ENCODE measurements around the gene BRAP.
"Not testable (repeated sequence)": the region's sequence is repeated elsewhere in the genome, so short reads cannot be mapped to it uniquely, and the experiment has no call there.

Gene BRAP

DNA sequence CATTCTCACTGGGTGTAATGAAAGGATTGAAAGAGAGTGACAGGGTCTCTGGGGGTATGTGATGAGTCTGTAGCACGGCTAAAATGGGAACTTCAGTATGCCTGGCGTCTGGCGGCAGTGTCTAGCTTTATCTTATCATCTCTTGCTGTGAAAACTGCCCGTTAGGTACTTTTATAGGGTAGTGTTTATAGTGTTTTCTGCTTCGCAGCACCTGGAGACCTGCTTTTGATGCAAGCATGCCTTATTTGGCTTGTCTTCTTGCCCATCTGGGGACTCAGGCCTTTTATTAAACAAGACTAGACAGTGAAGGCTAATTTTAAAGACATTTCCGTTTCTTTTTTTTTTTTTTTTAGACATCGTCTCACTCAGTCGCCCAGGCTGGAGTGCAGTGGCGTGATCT is 44.7 kb upstream of the BRAP start:
- Histone ChIP-seq H3K9me2 (ENCODE audit: low read depth, low read length) (no peaks in the 10 kb centered on the region), H3K9ac (ENCODE audit: low read length) (peak overlapping the region; percentile 38; the same call in 1 of the 2 replicates), H3F3A (ENCODE audit: insufficient read depth, low read length) (no peaks in the 10 kb centered on the region), H3K9me3 (ENCODE audit: low read length) (no peaks in the 10 kb centered on the region), H3K36me3 (ENCODE audit: insufficient read depth, low read length) (no peaks in the 10 kb centered on the region), H3K27ac (ENCODE audit: low read depth, low read length, poor library complexity, severe bottlenecking) (peak overlapping the region; percentile 84), H3K79me2 (ENCODE audit: insufficient read depth, low read length) (no peaks in the 10 kb centered on the region), H2AFZ (ENCODE audit: low read length) (no peak overlapping the region), H4K20me1 (ENCODE audit: insufficient read depth, low read length) (no peaks in the 10 kb centered on the region), H3K27me3 (ENCODE audit: insufficient read depth, low read length) (no peaks in the 10 kb centered on the region), H3K4me2 (ENCODE audit: low read length) (peak overlapping the region; percentile 25; the same call in 1 of the 2 replicates), H3K4me1 (ENCODE audit: insufficient read depth, low read length, severe bottlenecking) (peaks cover 14% of the 10 kb centered on the region), H3K4me3 (ENCODE audit: low read depth, low read length, poor library complexity, severe bottlenecking) (no peak overlapping the region)
- TF ChIP-seq, protein P1, sequence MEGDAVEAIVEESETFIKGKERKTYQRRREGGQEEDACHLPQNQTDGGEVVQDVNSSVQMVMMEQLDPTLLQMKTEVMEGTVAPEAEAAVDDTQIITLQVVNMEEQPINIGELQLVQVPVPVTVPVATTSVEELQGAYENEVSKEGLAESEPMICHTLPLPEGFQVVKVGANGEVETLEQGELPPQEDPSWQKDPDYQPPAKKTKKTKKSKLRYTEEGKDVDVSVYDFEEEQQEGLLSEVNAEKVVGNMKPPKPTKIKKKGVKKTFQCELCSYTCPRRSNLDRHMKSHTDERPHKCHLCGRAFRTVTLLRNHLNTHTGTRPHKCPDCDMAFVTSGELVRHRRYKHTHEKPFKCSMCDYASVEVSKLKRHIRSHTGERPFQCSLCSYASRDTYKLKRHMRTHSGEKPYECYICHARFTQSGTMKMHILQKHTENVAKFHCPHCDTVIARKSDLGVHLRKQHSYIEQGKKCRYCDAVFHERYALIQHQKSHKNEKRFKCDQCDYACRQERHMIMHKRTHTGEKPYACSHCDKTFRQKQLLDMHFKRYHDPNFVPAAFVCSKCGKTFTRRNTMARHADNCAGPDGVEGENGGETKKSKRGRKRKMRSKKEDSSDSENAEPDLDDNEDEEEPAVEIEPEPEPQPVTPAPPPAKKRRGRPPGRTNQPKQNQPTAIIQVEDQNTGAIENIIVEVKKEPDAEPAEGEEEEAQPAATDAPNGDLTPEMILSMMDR (IDR thresholded peaks at IDR 0.05; ENCODE audit: low read length): no peak
- TF ChIP-seq EZH2 (IDR thresholded peaks at IDR 0.05; ENCODE audit: borderline replicate concordance, low read length): no peak

DNA sequence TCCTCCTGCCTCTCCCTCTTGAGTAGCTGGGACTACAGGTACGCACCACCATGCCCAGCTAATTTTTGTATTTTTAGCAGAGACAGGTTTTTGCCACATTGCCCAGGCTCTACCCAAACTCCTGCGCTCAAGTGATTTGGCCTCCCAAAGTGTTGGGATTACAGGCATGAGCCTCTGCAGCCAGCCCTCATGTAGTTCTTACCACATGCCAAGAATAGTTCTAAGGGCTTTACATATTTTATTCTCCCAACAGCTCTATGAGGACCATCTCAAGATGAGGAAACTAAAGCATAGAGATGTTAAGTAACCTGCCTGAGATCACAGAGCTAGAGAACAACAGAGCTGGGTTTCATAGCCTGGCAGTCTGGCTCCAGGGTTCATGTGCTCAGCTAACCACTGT is 43.0 kb upstream of the BRAP start:
- Histone ChIP-seq H3K9me2 (ENCODE audit: low read depth, low read length) (no peaks in the 10 kb centered on the region), H3K4me3 (ENCODE audit: low read depth, low read length, poor library complexity, severe bottlenecking) (no peak overlapping the region), H3K9me3 (ENCODE audit: low read length) (no peaks in the 10 kb centered on the region), H3F3A (ENCODE audit: insufficient read depth, low read length) (no peaks in the 10 kb centered on the region), H3K27ac (ENCODE audit: low read depth, low read length, poor library complexity, severe bottlenecking) (no peak overlapping the region), H3K4me1 (ENCODE audit: insufficient read depth, low read length, severe bottlenecking) (peaks cover 14% of the 10 kb centered on the region), H3K79me2 (ENCODE audit: insufficient read depth, low read length) (no peaks in the 10 kb centered on the region), H2AFZ (ENCODE audit: low read length) (no peak overlapping the region), H3K36me3 (ENCODE audit: insufficient read depth, low read length) (no peaks in the 10 kb centered on the region), H3K27me3 (ENCODE audit: insufficient read depth, low read length) (no peaks in the 10 kb centered on the region), H3K9ac (ENCODE audit: low read length) (no peak overlapping the region), H4K20me1 (ENCODE audit: insufficient read depth, low read length) (no peaks in the 10 kb centered on the region), H3K4me2 (ENCODE audit: low read length) (no peak overlapping the region)
- TF ChIP-seq, protein P1 (IDR thresholded peaks at IDR 0.05; ENCODE audit: low read length): no peak
- no peak for TF ChIP-seq EZH2 (IDR thresholded peaks at IDR 0.05; ENCODE audit: borderline replicate concordance, low read length)

DNA sequence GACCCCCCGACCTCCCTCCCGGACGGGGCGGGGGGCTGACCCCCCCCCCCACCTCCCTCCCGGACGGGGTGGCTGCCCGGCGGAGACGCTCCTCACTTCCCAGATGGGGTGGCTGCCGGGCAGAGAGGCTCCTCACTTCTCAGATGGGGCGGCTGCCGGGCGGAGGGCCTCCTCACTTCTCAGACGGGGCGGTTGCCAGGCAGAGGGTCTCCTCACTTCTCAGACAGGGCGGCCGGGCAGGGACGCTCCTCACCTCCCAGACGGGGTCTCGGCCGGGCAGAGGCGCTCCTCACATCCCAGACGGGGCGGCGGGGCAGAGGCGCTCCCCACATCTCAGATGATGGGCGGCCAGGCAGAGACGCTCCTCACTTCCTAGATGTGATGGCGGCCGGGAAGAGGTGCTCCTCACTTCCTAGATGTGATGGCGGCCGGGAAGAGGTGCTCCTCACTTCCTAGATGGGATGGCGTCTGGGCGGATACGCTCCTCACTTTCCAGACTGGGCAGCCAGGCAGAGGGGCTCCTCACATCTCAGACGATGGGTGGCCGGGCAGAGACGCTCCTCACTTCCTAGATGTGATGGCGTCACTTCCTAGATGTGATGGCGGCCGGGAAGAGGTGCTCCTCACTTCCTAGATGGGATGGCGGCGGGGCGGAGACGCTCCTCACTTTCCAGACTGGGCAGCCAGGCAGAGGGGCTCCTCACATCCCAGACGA is 38.0 kb upstream of the BRAP start:
- not testable (repeated sequence) for H3K9me2 ChIP-seq (ENCODE audit: low read depth, low read length); H3K36me3 ChIP-seq (ENCODE audit: insufficient read depth, low read length); H3K27me3 ChIP-seq (ENCODE audit: insufficient read depth, low read length); H3K4me3 ChIP-seq (ENCODE audit: low read depth, low read length, poor library complexity, severe bottlenecking); H4K20me1 ChIP-seq (ENCODE audit: insufficient read depth, low read length); H3K4me1 ChIP-seq (ENCODE audit: insufficient read depth, low read length, severe bottlenecking); H3K9ac ChIP-seq (ENCODE audit: low read length); H2AFZ ChIP-seq (ENCODE audit: low read length); H3K27ac ChIP-seq (ENCODE audit: low read depth, low read length, poor library complexity, severe bottlenecking); H3K4me2 ChIP-seq (ENCODE audit: low read length); H3K9me3 ChIP-seq (ENCODE audit: low read length); H3K79me2 ChIP-seq (ENCODE audit: insufficient read depth, low read length); H3F3A ChIP-seq (ENCODE audit: insufficient read depth, low read length)

DNA sequence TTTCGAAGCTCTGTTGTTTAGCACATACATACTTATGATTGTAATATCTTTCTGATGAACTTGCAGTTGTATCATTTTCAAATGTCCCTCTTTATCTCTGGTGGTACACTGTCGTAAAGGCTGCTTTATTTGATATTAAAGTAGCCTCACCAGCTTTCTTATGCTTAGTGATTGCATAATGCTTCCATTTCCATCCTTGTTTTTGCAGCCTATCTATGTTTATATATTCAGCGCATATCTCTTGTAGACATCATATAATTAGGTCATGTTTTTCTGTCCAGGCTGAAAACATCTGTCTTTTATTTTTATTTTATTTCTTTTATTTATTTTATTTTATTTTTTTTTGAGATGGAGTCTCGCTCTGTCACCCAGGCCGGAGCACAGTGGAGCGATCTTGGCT is 34.7 kb upstream of the BRAP start:
- TF ChIP-seq, protein P1 (IDR thresholded peaks at IDR 0.05; ENCODE audit: low read length): no peak
- no peak for TF ChIP-seq EZH2 (IDR thresholded peaks at IDR 0.05; ENCODE audit: borderline replicate concordance, low read length)
- no peak overlapping the region for H3K4me2 ChIP-seq (ENCODE audit: low read length)
- H3K9me2 ChIP-seq (ENCODE audit: low read depth, low read length): no peaks in the 10 kb centered on the region
- H3K9me3 ChIP-seq (ENCODE audit: low read length): no peaks in the 10 kb centered on the region
- H3K27ac ChIP-seq (ENCODE audit: low read depth, low read length, poor library complexity, severe bottlenecking): no peak overlapping the region
- H3K36me3 ChIP-seq (ENCODE audit: insufficient read depth, low read length): no peaks in the 10 kb centered on the region; the same call in 1 of the 2 replicates
- no peaks in the 10 kb centered on the region for H3K4me1 ChIP-seq (ENCODE audit: insufficient read depth, low read length, severe bottlenecking)
- no peaks in the 10 kb centered on the region for H3F3A ChIP-seq (ENCODE audit: insufficient read depth, low read length)
- no peak overlapping the region for H3K9ac ChIP-seq (ENCODE audit: low read length)
- no peaks in the 10 kb centered on the region for H3K27me3 ChIP-seq (ENCODE audit: insufficient read depth, low read length)
- H4K20me1 ChIP-seq (ENCODE audit: insufficient read depth, low read length): no peaks in the 10 kb centered on the region
- H3K79me2 ChIP-seq (ENCODE audit: insufficient read depth, low read length): no peaks in the 10 kb centered on the region
- no peak overlapping the region for H3K4me3 ChIP-seq (ENCODE audit: low read depth, low read length, poor library complexity, severe bottlenecking)
- H2AFZ ChIP-seq (ENCODE audit: low read length): no peak overlapping the region

DNA sequence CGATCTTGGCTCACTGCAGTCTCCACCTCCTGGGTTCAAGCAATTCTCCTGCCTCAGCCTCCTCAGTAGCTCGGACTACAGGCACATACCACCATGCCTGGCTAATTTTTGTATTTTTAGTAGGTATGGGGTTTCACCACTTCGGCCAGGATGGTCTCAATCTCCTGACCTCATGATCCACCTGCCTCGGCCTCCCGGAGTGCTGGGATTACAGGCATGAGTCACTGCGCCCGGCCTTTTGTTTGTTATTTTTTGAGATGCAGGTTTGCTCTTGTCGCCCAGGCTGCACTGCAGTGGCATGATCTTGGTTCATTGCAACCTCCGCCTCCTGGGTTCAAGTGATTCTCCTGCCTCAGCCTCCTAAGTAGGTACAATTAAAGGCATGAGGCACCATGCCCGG is 33.6 kb upstream of the BRAP start:
- H3K27me3 ChIP-seq (ENCODE audit: insufficient read depth, low read length); H3K4me2 ChIP-seq (ENCODE audit: low read length); H2AFZ ChIP-seq (ENCODE audit: low read length); H3K79me2 ChIP-seq (ENCODE audit: insufficient read depth, low read length); H3K4me3 ChIP-seq (ENCODE audit: low read depth, low read length, poor library complexity, severe bottlenecking); H4K20me1 ChIP-seq (ENCODE audit: insufficient read depth, low read length); H3K9me3 ChIP-seq (ENCODE audit: low read length); H3K9me2 ChIP-seq (ENCODE audit: low read depth, low read length); H3K9ac ChIP-seq (ENCODE audit: low read length); H3K36me3 ChIP-seq (ENCODE audit: insufficient read depth, low read length); H3K27ac ChIP-seq (ENCODE audit: low read depth, low read length, poor library complexity, severe bottlenecking); H3K4me1 ChIP-seq (ENCODE audit: insufficient read depth, low read length, severe bottlenecking); H3F3A ChIP-seq (ENCODE audit: insufficient read depth, low read length): not testable (repeated sequence)
